ENCODE data around the gene RPL10A. TPM values are rescaled to one million over a fixed set of nuclear protein-coding genes. Genes with fewer than 3 reads are reported as not detected.

The RPL10A gene
- total RNA-seq, 1 experiment from 2014 or later = 1,082 TPM

DNA sequence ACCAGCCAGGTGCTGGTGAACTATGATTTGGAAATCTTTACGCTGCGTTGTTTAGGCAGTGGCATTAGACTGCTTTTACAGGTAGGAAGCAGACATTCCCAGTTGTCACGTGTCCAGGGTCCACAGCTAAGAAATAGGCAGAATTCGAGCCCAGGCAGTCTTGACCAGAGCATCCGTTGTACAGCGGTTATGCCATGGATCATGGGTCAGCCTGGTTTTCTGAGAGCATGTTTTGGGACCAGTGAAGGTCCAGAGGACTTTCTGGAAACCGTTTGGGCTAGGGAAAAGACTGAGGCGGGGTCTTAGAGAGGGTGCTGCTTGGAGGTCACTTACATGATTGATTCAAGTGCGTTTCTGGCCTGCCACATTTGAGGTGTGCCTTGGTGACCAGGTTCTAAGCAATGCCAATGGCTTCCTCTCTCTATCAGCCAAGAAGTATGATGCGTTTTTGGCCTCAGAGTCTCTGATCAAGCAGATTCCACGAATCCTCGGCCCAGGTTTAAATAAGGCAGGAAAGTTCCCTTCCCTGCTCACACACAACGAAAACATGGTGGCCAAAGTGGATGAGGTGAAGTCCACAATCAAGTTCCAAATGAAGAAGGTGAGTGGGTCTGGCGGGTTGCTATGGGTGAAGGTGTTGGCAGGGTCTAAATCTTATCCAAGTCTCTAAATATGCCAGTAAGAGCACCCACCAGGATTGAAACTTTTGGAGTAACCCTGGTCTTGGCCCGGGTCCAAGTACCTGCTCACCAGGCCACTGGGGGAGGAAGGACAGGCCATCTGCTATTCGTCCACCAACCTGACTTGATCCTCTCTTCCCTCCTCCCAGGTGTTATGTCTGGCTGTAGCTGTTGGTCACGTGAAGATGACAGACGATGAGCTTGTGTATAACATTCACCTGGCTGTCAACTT is 1.8 kb downstream of the RPL10A start:
- Histone ChIP-seq H3K4me3 (ENCODE audit: low read depth, low read length) (peak overlapping the region; percentile 86), H3K36me3 (ENCODE audit: control insufficient read depth, insufficient read depth, low read length) (peaks cover 8% of the 10 kb centered on the region; the same call in 1 of the 2 replicates), H3K27me3 (replicated peaks; ENCODE audit: control insufficient read depth, insufficient read depth, low read length) (no peaks in the 10 kb centered on the region), H3K9me3 (no peaks in the 10 kb centered on the region), H3K4me1 (peaks cover 30% of the 10 kb centered on the region)
- DNase-seq = no peak
- POLR2A ChIA-PET = interaction anchor here (0.7 kb wide), 1 partner anchor 677 kb away, joined by 3 read pairs; no protein-coding TSS in a partner anchor
- peaks cover 83% of the 10 kb centered on the region for H3K36me3 Mint-ChIP-seq (ENCODE audit: insufficient read depth, unreplicated experiment)
- peak overlapping the region; percentile 86 for H3K4me3 Mint-ChIP-seq (ENCODE audit: unreplicated experiment)
- peak overlapping the region; percentile 88 for H3K27ac Mint-ChIP-seq (ENCODE audit: unreplicated experiment)
- intact Hi-C loops (cut with micrococcal nuclease; ENCODE audit: unreplicated experiment) = no loop called here
- TF ChIP-seq, protein P1, sequence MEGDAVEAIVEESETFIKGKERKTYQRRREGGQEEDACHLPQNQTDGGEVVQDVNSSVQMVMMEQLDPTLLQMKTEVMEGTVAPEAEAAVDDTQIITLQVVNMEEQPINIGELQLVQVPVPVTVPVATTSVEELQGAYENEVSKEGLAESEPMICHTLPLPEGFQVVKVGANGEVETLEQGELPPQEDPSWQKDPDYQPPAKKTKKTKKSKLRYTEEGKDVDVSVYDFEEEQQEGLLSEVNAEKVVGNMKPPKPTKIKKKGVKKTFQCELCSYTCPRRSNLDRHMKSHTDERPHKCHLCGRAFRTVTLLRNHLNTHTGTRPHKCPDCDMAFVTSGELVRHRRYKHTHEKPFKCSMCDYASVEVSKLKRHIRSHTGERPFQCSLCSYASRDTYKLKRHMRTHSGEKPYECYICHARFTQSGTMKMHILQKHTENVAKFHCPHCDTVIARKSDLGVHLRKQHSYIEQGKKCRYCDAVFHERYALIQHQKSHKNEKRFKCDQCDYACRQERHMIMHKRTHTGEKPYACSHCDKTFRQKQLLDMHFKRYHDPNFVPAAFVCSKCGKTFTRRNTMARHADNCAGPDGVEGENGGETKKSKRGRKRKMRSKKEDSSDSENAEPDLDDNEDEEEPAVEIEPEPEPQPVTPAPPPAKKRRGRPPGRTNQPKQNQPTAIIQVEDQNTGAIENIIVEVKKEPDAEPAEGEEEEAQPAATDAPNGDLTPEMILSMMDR (IDR thresholded peaks at IDR 0.05; ENCODE audit: insufficient read depth in 1 of 2, low read depth in 1 of 2, low read length in 1 of 2, severe bottlenecking in 1 of 2, unreplicated experiment in 1 of 2) = no peak
- CTCF ChIA-PET = no interaction called here
- H3K27me3 Mint-ChIP-seq (ENCODE audit: insufficient read depth, unreplicated experiment) = no peaks in the 10 kb centered on the region
- H3K4me1 Mint-ChIP-seq (ENCODE audit: low read depth, unreplicated experiment) = peaks cover 26% of the 10 kb centered on the region
- BruUV-seq (replicated peaks) = TSS peak; percentile 57
- H3K9me3 Mint-ChIP-seq (ENCODE audit: unreplicated experiment) = no peaks in the 10 kb centered on the region

DNA sequence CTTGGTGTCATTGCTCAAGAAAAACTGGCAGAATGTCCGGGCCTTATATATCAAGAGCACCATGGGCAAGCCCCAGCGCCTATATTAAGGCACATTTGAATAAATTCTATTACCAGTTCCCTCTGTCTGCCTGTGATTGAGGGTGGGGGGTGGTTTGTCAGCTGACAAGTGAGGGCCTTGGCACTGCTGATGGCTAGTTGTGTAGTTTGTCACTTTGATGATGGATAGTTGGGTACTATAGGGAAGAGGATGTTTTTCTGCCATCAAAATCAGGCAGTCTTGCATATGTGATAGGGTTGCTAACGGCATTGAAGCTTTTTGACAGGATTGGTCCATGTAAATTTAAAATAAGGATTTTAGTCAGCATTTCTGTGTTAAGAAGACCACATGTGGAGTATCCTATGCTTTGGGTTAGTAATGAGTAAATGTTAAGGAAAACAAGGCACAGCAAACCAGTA is 2.5 kb downstream of the RPL10A start:
- Histone ChIP-seq H3K36me3 (ENCODE audit: control insufficient read depth, insufficient read depth, low read length) (peaks cover 8% of the 10 kb centered on the region), H3K9me3 (no peaks in the 10 kb centered on the region), H3K4me1 (peaks cover 30% of the 10 kb centered on the region), H3K4me3 (ENCODE audit: low read depth, low read length) (no peak overlapping the region), H3K27me3 (replicated peaks; ENCODE audit: control insufficient read depth, insufficient read depth, low read length) (no peaks in the 10 kb centered on the region)
- BruUV-seq (replicated peaks) = no TSS peak
- ChIA-PET CTCF (interaction anchor here (0.6 kb wide), 1 partner anchor 264 kb away, joined by 4 read pairs; no protein-coding TSS in a partner anchor), POLR2A (interaction anchor here (0.7 to 1.7 kb wide), 4 partner anchors 11 to 677 kb away, joined by 3 to 5 read pairs (median 4); no protein-coding TSS in a partner anchor)
- H3K27ac Mint-ChIP-seq (ENCODE audit: unreplicated experiment) = peak overlapping the region; percentile 88
- intact Hi-C loops (cut with micrococcal nuclease; ENCODE audit: unreplicated experiment) = no loop called here
- H3K4me3 Mint-ChIP-seq (ENCODE audit: unreplicated experiment) = peak overlapping the region; percentile 86
- no peak for DNase-seq
- H3K9me3 Mint-ChIP-seq (ENCODE audit: unreplicated experiment) = no peaks in the 10 kb centered on the region
- H3K27me3 Mint-ChIP-seq (ENCODE audit: insufficient read depth, unreplicated experiment) = no peaks in the 10 kb centered on the region
- H3K4me1 Mint-ChIP-seq (ENCODE audit: low read depth, unreplicated experiment) = peaks cover 26% of the 10 kb centered on the region
- peaks cover 90% of the 10 kb centered on the region for H3K36me3 Mint-ChIP-seq (ENCODE audit: insufficient read depth, unreplicated experiment)
- TF ChIP-seq, protein P1 (IDR thresholded peaks at IDR 0.05; ENCODE audit: insufficient read depth in 1 of 2, low read depth in 1 of 2, low read length in 1 of 2, severe bottlenecking in 1 of 2, unreplicated experiment in 1 of 2) = no peak

DNA sequence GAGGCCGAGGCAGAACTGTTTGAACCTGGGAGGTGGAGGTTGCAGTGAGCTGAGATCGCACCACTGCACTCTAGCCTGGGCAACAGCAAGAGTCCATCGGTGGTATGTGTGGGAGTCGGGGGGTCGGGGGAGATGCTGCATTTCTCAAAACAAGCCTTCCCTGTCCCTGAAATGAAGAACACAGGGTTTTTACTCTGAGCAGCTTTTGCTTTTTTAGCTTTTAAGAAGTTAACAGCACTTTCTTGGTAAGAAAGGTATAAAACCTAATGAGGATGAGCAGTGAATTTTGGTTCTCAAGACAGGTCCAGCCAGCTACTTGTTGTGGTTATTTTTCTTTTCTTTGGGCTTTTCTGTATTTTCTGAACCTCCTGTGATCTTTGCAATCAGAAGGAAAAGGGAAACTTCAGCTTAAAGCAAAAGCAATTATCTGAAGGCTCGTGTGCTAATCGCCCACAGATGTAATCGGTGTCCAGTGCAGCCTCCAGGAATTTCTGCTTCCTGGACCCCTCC is 3.7 kb downstream of the RPL10A start:
- POLR2A ChIA-PET = interaction anchor here (1.0 to 3.4 kb wide), 4 partner anchors 10 to 117 kb away, joined by 3 to 18 read pairs (median 5); partner anchors contain the start of gene TEAD3
- H3K4me1 ChIP-seq = peaks cover 30% of the 10 kb centered on the region
- peaks cover 26% of the 10 kb centered on the region for H3K4me1 Mint-ChIP-seq (ENCODE audit: low read depth, unreplicated experiment)

More for the DNA sequence above, 3.7 kb downstream of the RPL10A start:
- Mint-ChIP-seq H3K4me3 (ENCODE audit: unreplicated experiment) (peak overlapping the region; percentile 86), H3K27me3 (ENCODE audit: insufficient read depth, unreplicated experiment) (no peaks in the 10 kb centered on the region), H3K9me3 (ENCODE audit: unreplicated experiment) (no peaks in the 10 kb centered on the region), H3K27ac (ENCODE audit: unreplicated experiment) (peak overlapping the region; percentile 35), H3K36me3 (ENCODE audit: insufficient read depth, unreplicated experiment) (peaks cover 100% of the 10 kb centered on the region)
- TF ChIP-seq, protein P1 (IDR thresholded peaks at IDR 0.05; ENCODE audit: insufficient read depth in 1 of 2, low read depth in 1 of 2, low read length in 1 of 2, severe bottlenecking in 1 of 2, unreplicated experiment in 1 of 2) = no peak
- no peaks in the 10 kb centered on the region for H3K27me3 ChIP-seq (replicated peaks; ENCODE audit: control insufficient read depth, insufficient read depth, low read length)
- intact Hi-C loops (cut with micrococcal nuclease; ENCODE audit: unreplicated experiment) = no loop called here
- H3K9me3 ChIP-seq = no peaks in the 10 kb centered on the region
- DNase-seq = no peak
- no TSS peak for BruUV-seq (replicated peaks)
- H3K4me3 ChIP-seq (ENCODE audit: low read depth, low read length) = no peak overlapping the region
- CTCF ChIA-PET = no interaction called here
- H3K36me3 ChIP-seq (ENCODE audit: control insufficient read depth, insufficient read depth, low read length) = peaks cover 8% of the 10 kb centered on the region

Data from Caco-2 (cell line).